Measurements from ENCODE around the gene KCNG3.

Gene KCNG3

GRCh38 chr2:42448163-42448562 is 45.6 kb downstream of the KCNG3 start:
- no peak for DNase-seq
- TF ChIP-seq, protein P1, sequence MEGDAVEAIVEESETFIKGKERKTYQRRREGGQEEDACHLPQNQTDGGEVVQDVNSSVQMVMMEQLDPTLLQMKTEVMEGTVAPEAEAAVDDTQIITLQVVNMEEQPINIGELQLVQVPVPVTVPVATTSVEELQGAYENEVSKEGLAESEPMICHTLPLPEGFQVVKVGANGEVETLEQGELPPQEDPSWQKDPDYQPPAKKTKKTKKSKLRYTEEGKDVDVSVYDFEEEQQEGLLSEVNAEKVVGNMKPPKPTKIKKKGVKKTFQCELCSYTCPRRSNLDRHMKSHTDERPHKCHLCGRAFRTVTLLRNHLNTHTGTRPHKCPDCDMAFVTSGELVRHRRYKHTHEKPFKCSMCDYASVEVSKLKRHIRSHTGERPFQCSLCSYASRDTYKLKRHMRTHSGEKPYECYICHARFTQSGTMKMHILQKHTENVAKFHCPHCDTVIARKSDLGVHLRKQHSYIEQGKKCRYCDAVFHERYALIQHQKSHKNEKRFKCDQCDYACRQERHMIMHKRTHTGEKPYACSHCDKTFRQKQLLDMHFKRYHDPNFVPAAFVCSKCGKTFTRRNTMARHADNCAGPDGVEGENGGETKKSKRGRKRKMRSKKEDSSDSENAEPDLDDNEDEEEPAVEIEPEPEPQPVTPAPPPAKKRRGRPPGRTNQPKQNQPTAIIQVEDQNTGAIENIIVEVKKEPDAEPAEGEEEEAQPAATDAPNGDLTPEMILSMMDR (IDR thresholded peaks at IDR 0.05; ENCODE audit: low read depth, low read length), result no peak
- Histone ChIP-seq H3K27ac (no peak overlapping the region), H3K9me3 (ENCODE audit: severe bottlenecking) (no peaks in the 10 kb centered on the region), H3K36me3 (no peaks in the 10 kb centered on the region), H3K4me3 (ENCODE audit: low read depth, low read length) (no peak overlapping the region), H3K27me3 (ENCODE audit: insufficient read depth, low read depth, severe bottlenecking) (no peaks in the 10 kb centered on the region)

- Histone ChIP-seq H3K36me3 (no peaks in the 10 kb centered on the region), H3K4me3 (ENCODE audit: low read depth, low read length) (no peak overlapping the region), H3K27ac (no peak overlapping the region), H3K27me3 (ENCODE audit: insufficient read depth, low read depth, severe bottlenecking) (no peaks in the 10 kb centered on the region), H3K9me3 (ENCODE audit: severe bottlenecking) (no peaks in the 10 kb centered on the region)
- TF ChIP-seq, protein P1 (IDR thresholded peaks at IDR 0.05; ENCODE audit: low read depth, low read length), result no peak
- no peak for DNase-seq
Measured at GRCh38 chr2:42446503-42447271, 47.1 kb downstream of the KCNG3 start.

DNA sequence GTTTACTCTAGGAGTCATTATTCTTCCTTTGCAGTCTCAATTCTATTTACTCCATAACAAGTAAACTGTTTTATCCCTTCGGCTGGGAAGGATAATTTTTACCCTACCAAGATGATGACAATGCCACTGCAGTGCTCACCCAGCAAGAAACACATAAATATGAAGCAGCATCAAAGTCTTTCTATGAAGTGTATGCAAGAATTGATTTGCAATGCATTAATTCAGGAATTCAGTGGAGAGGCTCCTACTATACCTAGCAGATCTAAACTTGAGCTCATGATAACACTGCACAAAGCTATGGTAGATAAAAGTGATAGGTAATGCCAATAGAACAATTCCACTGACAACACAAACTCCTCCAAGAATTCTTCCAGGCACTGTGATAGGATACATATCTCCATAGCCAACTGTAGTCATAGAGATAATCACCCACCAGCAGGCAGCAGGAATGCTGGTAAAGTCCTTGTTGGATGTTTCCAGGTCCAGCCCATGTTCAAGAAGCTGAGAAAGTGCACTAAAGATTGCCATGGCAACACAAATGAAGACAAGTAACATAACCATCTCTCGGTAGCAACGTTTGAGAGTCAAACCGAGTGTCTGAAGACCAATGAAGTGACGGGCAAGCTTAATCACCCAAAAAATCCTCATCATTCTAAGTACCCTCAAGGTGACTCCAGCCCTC is 49.9 kb downstream of the KCNG3 start:
- Histone ChIP-seq H3K27me3 (ENCODE audit: insufficient read depth, low read depth, severe bottlenecking) (no peaks in the 10 kb centered on the region), H3K9me3 (ENCODE audit: severe bottlenecking) (no peaks in the 10 kb centered on the region), H3K36me3 (no peaks in the 10 kb centered on the region), H3K4me3 (ENCODE audit: low read depth, low read length) (no peak overlapping the region), H3K27ac (no peak overlapping the region)
- DNase-seq, result no peak
- TF ChIP-seq, protein P1 (IDR thresholded peaks at IDR 0.05; ENCODE audit: low read depth, low read length), result no peak

DNA sequence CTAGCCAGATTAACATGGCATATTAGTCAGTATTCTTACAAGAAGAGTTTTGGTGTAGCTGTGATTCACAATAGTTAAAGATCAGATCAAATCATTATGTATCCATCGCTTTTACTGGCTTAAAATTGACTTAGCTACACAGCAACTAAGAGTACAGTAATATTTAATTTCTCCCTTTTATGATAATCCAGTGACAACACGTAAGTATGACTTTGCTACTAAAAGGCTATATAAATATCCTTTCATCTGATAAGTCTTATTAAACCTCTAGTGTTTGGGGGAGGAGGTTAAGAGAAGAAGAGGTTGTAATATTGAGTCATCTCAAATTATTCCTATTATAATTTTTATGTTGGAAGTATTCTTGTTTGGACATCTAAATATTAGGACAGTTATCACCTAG is 51.0 kb downstream of the KCNG3 start:
- Histone ChIP-seq H3K36me3 (no peaks in the 10 kb centered on the region), H3K4me3 (ENCODE audit: low read depth, low read length) (no peak overlapping the region), H3K27me3 (ENCODE audit: insufficient read depth, low read depth, severe bottlenecking) (no peaks in the 10 kb centered on the region), H3K9me3 (ENCODE audit: severe bottlenecking) (no peaks in the 10 kb centered on the region), H3K27ac (no peak overlapping the region)
- TF ChIP-seq, protein P1 (IDR thresholded peaks at IDR 0.05; ENCODE audit: low read depth, low read length), result no peak
- no peak for DNase-seq

DNA sequence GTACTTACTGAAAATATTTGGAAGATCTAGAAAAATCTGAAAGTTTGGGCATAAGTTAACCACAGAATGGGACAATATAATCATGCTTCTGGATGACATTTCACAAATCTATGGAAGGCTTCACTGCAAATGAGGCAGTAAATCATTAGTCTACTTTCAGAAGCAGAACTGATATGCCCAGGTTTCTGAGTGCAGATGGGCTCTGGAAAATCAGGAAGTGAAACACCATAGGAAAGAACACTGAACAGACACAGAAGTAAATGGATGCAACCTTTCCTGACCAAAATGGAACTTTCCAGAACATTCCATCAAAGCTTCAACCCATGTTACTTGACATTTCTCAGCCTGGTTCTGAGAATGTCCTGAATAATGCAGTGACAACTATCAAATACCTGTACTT is 55.1 kb downstream of the KCNG3 start:
- Histone ChIP-seq H3K9me3 (ENCODE audit: severe bottlenecking) (no peaks in the 10 kb centered on the region), H3K27me3 (ENCODE audit: insufficient read depth, low read depth, severe bottlenecking) (no peaks in the 10 kb centered on the region), H3K27ac (no peak overlapping the region), H3K36me3 (no peaks in the 10 kb centered on the region), H3K4me3 (ENCODE audit: low read depth, low read length) (no peak overlapping the region)
- TF ChIP-seq, protein P1 (IDR thresholded peaks at IDR 0.05; ENCODE audit: low read depth, low read length), result no peak
- no peak for DNase-seq
